ENCODE results near the gene GID8.

Gene GID8

GRCh38 chr20:62977613-62978560, 39.9 kb downstream of the GID8 start:
- H3K27ac ChIP-seq, result no peak overlapping the region
- TF ChIP-seq, protein P1, sequence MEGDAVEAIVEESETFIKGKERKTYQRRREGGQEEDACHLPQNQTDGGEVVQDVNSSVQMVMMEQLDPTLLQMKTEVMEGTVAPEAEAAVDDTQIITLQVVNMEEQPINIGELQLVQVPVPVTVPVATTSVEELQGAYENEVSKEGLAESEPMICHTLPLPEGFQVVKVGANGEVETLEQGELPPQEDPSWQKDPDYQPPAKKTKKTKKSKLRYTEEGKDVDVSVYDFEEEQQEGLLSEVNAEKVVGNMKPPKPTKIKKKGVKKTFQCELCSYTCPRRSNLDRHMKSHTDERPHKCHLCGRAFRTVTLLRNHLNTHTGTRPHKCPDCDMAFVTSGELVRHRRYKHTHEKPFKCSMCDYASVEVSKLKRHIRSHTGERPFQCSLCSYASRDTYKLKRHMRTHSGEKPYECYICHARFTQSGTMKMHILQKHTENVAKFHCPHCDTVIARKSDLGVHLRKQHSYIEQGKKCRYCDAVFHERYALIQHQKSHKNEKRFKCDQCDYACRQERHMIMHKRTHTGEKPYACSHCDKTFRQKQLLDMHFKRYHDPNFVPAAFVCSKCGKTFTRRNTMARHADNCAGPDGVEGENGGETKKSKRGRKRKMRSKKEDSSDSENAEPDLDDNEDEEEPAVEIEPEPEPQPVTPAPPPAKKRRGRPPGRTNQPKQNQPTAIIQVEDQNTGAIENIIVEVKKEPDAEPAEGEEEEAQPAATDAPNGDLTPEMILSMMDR (conservative IDR thresholded peaks at IDR 0.05), result no peak

- no peak overlapping the region for H3K27ac ChIP-seq
- TF ChIP-seq, protein P1 (conservative IDR thresholded peaks at IDR 0.05), result no peak
Measured at GRCh38 chr20:62978561-62978943, 40.6 kb downstream of the GID8 start.

DNA sequence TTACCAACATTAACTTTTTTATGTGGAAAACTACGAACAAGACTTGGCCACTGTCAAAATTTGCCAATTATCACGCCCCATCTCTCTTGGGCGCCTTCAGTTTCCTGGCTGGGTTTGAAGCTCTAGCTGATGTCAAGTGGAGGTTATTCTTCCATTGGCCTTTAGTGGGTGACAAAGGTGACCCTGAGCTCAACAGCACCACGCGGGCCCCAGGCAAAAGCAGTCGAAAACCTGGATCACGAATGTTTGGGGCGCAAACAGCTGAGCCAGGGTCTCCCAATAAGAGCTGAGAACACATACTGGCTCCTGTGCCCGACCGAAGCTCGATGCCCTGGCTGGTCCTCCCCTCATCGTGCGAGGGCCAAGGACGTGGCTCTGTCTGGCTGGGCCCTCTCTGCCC, 41.4 kb downstream of the GID8 start:
- TF ChIP-seq, protein P1 (conservative IDR thresholded peaks at IDR 0.05), result no peak
- no peak overlapping the region for H3K27ac ChIP-seq

- TF ChIP-seq, protein P1 (conservative IDR thresholded peaks at IDR 0.05), result no peak
Measured at GRCh38 chr20:62979876-62980373, 42.0 kb downstream of the GID8 start.

GRCh38 chr20:62980380-62980960, 42.5 kb downstream of the GID8 start:
- H3K27ac ChIP-seq, result peak overlapping the region; percentile 40
- TF ChIP-seq, protein P1 (conservative IDR thresholded peaks at IDR 0.05), result no peak

More at GRCh38 chr20:62979876-62980373, 42.0 kb downstream of the GID8 start:
- peak overlapping the region; percentile 40 for H3K27ac ChIP-seq

DNA sequence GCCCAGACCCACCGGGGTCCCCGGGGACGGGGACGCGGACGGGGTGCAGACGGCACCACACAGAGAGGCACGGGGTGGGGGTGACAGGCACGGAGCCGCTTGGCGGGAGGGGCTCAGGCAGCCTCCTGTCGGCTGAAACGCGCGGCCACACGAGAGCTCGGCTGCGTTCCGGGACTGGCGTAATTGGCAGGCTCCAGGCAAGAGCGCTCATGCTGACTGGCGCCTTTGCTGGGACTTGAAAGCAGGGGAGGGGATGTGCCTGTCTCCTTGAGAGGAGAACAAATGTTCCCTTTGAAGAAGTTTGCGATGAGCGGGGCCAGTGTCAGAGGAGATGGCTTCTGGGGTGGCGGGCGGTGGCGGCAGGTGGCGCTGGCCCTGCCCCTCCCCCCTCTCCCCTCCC, 43.0 kb downstream of the GID8 start:
- TF ChIP-seq, protein P1 (conservative IDR thresholded peaks at IDR 0.05), result 0 out of 2 replicates have a peak, but pooled peaks have one; percentile 22
- H3K27ac ChIP-seq, result peak overlapping the region; percentile 40; the same call in 1 of the 2 replicates
